ENCODE data around the gene MACROD1. TPM values are rescaled to one million over a fixed set of nuclear protein-coding genes. Genes with fewer than 3 reads are reported as not detected.

The MACROD1 gene
- total and polyA plus RNA-seq, 10 of the 15 experiments (the other 5 are each of a cell fraction or from before 2014, with no cell fraction given) = 1.2 to 22.7 (median 11.3) TPM; not detected in 1

DNA sequence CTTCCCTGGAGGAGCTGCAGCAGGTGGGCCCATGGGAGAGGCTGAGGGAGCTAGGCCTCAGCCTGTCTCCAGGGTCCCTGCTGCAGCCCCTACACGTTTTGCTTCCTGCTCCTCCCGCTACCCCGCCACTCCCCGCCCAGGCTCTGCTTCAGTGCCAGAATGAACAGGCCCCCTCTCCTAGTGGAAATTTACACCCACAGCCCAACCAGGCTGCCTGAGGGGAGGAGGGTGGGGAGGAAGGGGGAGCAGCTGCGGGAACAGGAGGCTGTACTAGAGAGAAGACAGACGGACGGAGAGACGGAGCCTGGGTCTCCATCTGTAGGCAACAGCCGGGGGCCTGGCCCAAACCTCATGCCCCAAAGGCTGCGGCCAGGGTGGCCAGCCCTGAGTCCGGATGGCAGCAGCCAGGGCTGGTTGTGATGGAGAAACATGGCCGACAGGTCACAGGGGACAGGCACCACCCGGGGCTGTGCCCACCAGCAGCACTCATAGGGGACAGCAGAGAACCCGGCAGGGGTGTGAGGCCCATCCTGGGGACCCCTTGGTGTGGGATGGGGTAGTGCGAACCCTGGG, 109.6 kb downstream of the MACROD1 start (continued):
- TF ChIP-seq BHLHE40 (IDR thresholded peaks at IDR 0.05; ENCODE audit: borderline replicate concordance in 1 of 2, low read depth in 2 of 2, low read length in 1 of 2) (no peak), KAT2A (conservative IDR thresholded peaks at IDR 0.05; ENCODE audit: control insufficient read depth, low read depth, low read length) (no peak), TCF12 (IDR thresholded peaks at IDR 0.05; ENCODE audit: low read depth, low read length) (no peak), SIX5 (IDR thresholded peaks at IDR 0.05; ENCODE audit: low read depth, low read length, severe bottlenecking) (no peak)
- TF ChIP-seq, protein P1, sequence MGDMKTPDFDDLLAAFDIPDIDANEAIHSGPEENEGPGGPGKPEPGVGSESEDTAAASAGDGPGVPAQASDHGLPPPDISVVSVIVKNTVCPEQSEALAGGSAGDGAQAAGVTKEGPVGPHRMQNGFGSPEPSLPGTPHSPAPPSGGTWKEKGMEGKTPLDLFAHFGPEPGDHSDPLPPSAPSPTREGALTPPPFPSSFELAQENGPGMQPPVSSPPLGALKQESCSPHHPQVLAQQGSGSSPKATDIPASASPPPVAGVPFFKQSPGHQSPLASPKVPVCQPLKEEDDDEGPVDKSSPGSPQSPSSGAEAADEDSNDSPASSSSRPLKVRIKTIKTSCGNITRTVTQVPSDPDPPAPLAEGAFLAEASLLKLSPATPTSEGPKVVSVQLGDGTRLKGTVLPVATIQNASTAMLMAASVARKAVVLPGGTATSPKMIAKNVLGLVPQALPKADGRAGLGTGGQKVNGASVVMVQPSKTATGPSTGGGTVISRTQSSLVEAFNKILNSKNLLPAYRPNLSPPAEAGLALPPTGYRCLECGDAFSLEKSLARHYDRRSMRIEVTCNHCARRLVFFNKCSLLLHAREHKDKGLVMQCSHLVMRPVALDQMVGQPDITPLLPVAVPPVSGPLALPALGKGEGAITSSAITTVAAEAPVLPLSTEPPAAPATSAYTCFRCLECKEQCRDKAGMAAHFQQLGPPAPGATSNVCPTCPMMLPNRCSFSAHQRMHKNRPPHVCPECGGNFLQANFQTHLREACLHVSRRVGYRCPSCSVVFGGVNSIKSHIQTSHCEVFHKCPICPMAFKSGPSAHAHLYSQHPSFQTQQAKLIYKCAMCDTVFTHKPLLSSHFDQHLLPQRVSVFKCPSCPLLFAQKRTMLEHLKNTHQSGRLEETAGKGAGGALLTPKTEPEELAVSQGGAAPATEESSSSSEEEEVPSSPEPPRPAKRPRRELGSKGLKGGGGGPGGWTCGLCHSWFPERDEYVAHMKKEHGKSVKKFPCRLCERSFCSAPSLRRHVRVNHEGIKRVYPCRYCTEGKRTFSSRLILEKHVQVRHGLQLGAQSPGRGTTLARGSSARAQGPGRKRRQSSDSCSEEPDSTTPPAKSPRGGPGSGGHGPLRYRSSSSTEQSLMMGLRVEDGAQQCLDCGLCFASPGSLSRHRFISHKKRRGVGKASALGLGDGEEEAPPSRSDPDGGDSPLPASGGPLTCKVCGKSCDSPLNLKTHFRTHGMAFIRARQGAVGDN (IDR thresholded peaks at IDR 0.05) = no peak

DNA sequence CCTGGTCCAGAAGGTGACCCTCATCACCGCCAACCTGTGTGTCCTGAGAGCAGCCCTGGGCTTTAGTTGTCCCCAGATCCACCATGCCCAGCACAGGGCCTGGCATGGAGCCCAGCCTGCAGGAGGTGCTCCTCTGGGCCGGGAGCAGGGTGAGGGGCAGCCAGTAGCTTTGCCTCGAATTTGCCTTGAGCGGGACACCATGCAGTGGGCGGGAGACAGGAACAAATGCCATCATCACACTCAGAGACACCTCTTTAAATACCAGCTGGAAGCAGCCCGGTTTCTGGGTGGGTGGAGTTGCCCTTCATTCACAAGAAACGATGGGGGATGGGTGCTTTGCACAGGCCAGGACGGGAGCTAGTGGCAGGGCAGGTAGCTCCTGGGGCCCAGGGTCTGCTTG, 110.8 kb downstream of the MACROD1 start:
- no peak for FAIRE-seq
- DNase-seq (ENCODE audit: low read depth, low spot score) = no peak
- Histone ChIP-seq H3K9ac (ENCODE audit: control insufficient read depth, insufficient read depth, low read length) (no peak overlapping the region), H3K4me2 (ENCODE audit: control insufficient read depth, insufficient read depth) (no peak overlapping the region), H3K4me1 (ENCODE audit: control insufficient read depth, insufficient read depth, low read length) (no peaks in the 10 kb centered on the region), H3K27me3 (replicated peaks in 1 of 2; ENCODE audit: control insufficient read depth in 2 of 2, insufficient read depth in 2 of 2, low read length in 1 of 2) (no peaks in the 10 kb centered on the region), H3K9me3 (replicated peaks; ENCODE audit: control insufficient read depth, insufficient read depth, low read length) (no peaks in the 10 kb centered on the region), H3K4me3 (no peak overlapping the region), H2AFZ (ENCODE audit: control insufficient read depth, low read depth, low read length) (no peak overlapping the region), H3K79me2 (ENCODE audit: control insufficient read depth, insufficient read depth, low read length) (no peaks in the 10 kb centered on the region), H3K36me3 (ENCODE audit: control insufficient read depth in 2 of 2, insufficient read depth in 2 of 2, low read length in 1 of 2) (no peaks in the 10 kb centered on the region), H4K20me1 (ENCODE audit: control insufficient read depth, insufficient read depth) (no peaks in the 10 kb centered on the region), H3K27ac (ENCODE audit: control insufficient read depth, insufficient read depth) (no peak overlapping the region)
- RAD21 ChIA-PET (ENCODE audit: unreplicated experiment) = no interaction called here
- no peak for ATAC-seq
- CTCF ChIA-PET = no interaction called here
- intact Hi-C loops (cut with micrococcal nuclease; ENCODE audit: unreplicated experiment) (no loop called here), in situ Hi-C loops (cut with MboI) (no loop called here)
- POLR2A ChIA-PET = no interaction called here
- no TSS peak for BruUV-seq (replicated peaks)
- SMC1A ChIA-PET (ENCODE audit: uncharacterized antibody, unreplicated experiment) = no interaction called here
- 21% methylated on average over 8 of the region's 8 CpGs for WGBS (ENCODE audit: insufficient coverage, insufficient replicate concordance, low lambda C conversion rate, missing lambda C conversion rate)
- TF ChIP-seq, protein P2, sequence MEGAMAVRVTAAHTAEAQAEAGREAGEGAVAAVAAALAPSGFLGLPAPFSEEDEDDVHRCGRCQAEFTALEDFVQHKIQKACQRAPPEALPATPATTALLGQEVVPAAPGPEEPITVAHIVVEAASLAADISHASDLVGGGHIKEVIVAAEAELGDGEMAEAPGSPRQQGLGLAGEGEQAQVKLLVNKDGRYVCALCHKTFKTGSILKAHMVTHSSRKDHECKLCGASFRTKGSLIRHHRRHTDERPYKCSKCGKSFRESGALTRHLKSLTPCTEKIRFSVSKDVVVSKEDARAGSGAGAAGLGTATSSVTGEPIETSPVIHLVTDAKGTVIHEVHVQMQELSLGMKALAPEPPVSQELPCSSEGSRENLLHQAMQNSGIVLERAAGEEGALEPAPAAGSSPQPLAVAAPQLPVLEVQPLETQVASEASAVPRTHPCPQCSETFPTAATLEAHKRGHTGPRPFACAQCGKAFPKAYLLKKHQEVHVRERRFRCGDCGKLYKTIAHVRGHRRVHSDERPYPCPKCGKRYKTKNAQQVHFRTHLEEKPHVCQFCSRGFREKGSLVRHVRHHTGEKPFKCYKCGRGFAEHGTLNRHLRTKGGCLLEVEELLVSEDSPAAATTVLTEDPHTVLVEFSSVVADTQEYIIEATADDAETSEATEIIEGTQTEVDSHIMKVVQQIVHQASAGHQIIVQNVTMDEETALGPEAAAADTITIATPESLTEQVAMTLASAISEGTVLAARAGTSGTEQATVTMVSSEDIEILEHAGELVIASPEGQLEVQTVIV (IDR thresholded peaks at IDR 0.05; ENCODE audit: borderline replicate concordance, partially characterized antibody) = no peak
- TF ChIP-seq FOXK2 (IDR thresholded peaks at IDR 0.05) (no peak), FOXM1 (IDR thresholded peaks at IDR 0.05; ENCODE audit: low read depth, low read length) (no peak), ETV6 (conservative IDR thresholded peaks at IDR 0.05 in 1 of 2, IDR thresholded peaks at IDR 0.05 in 1 of 2; ENCODE audit: borderline replicate concordance in 1 of 2, low read depth in 1 of 2) (no peak), MXI1 (IDR thresholded peaks at IDR 0.05; ENCODE audit: low read depth, low read length) (no peak)
- TF ChIP-seq, protein P3, sequence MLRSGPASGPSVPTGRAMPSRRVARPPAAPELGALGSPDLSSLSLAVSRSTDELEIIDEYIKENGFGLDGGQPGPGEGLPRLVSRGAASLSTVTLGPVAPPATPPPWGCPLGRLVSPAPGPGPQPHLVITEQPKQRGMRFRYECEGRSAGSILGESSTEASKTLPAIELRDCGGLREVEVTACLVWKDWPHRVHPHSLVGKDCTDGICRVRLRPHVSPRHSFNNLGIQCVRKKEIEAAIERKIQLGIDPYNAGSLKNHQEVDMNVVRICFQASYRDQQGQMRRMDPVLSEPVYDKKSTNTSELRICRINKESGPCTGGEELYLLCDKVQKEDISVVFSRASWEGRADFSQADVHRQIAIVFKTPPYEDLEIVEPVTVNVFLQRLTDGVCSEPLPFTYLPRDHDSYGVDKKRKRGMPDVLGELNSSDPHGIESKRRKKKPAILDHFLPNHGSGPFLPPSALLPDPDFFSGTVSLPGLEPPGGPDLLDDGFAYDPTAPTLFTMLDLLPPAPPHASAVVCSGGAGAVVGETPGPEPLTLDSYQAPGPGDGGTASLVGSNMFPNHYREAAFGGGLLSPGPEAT (IDR thresholded peaks at IDR 0.05; ENCODE audit: low read depth) = no peak
- TF ChIP-seq, protein P4, sequence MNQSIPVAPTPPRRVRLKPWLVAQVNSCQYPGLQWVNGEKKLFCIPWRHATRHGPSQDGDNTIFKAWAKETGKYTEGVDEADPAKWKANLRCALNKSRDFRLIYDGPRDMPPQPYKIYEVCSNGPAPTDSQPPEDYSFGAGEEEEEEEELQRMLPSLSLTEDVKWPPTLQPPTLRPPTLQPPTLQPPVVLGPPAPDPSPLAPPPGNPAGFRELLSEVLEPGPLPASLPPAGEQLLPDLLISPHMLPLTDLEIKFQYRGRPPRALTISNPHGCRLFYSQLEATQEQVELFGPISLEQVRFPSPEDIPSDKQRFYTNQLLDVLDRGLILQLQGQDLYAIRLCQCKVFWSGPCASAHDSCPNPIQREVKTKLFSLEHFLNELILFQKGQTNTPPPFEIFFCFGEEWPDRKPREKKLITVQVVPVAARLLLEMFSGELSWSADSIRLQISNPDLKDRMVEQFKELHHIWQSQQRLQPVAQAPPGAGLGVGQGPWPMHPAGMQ (IDR thresholded peaks at IDR 0.05; ENCODE audit: borderline replicate concordance) = no peak

All from GM12878 (cell line).